H1 (cell line): Measurements from ENCODE around the gene ANO6. TPM values are rescaled to one million over a fixed set of nuclear protein-coding genes. Genes with fewer than 3 reads are reported as not detected.

Experiments used
- CTCF ChIA-PET: fragments of 300-600 bp; sonication (Branson Sonifier 250); formaldehyde crosslinking; loops from one replicate; lab custom pipeline; 2021; ENCODE audit not compliant: partially characterized antibody; lab: Charles Lee
- POLR2A ChIA-PET: fragments of 300-600 bp; sonication (Branson Sonifier 250); formaldehyde crosslinking; loops from one replicate; lab custom pipeline; 2021; ENCODE audit warnings: inconsistent platforms; ENCODE audit not compliant: partially characterized antibody; lab: Charles Lee
- DNase-seq, 2 experiments: peaks; one replicate each; pipeline versions ENCODE4 v3.0.0 to v3.0.0-alpha.2; 2010 to 2022; ENCODE audit warnings: low spot score in 2 of 2, low read depth in 1 of 2, mixed read lengths in 1 of 2
- FAIRE-seq: peaks from 2 replicates; lab custom pipeline; 2011; peaks lifted over from hg19 to GRCh38; lab: Jason Lieb, UNC
- H2AFZ ChIP-seq: 2 replicates; pipeline ENCODE4 v1.8.1; 2012; ENCODE audit warnings: low read length, inconsistent platforms
- H2AK5ac ChIP-seq: 2 replicates; pipeline ENCODE4 v1.6.1; 2013; ENCODE audit warnings: low read depth, low read length
- H2BK120ac ChIP-seq: replicated peaks from 2 replicates; pipeline ENCODE3; 2013; ENCODE audit warnings: low read depth, low read length, inconsistent platforms
- H2BK12ac ChIP-seq: 2 replicates; pipeline ENCODE4 v1.6.1; 2013; ENCODE audit warnings: low read depth, low read length
- H2BK15ac ChIP-seq: 2 replicates; pipeline ENCODE4 v1.6.1; 2013; ENCODE audit warnings: low read length
- H2BK20ac ChIP-seq: 2 replicates; pipeline ENCODE4 v1.6.1; 2013; ENCODE audit warnings: low read length
- H2BK5ac ChIP-seq: 2 replicates; pipeline ENCODE4 v1.6.1; 2013; ENCODE audit warnings: low read depth, low read length
- H3K14ac ChIP-seq: 2 replicates; pipeline ENCODE4 v1.6.1; 2013; ENCODE audit warnings: inconsistent platforms; ENCODE audit not compliant: insufficient read length
- H3K18ac ChIP-seq: 2 replicates; pipeline ENCODE4 v1.6.1; 2013; ENCODE audit warnings: low read length; ENCODE audit errors: extremely low read depth
- H3K23ac ChIP-seq: 2 replicates; pipeline ENCODE4 v1.6.1; 2013; ENCODE audit warnings: inconsistent platforms; ENCODE audit not compliant: insufficient read length
- H3K23me2 ChIP-seq: 2 replicates; pipeline ENCODE4 v1.6.1; 2013; ENCODE audit warnings: low read depth, low read length
- H3K27ac ChIP-seq: 2 replicates; pipeline ENCODE4 v1.6.1; 2011; ENCODE audit warnings: low read depth, low read length, inconsistent platforms
- H3K27me3 ChIP-seq, 4 experiments: replicated peaks in 1 of 4; 1 replicate in 1 of 4; 2 replicates in 3 of 4; pipeline versions ENCODE4 v1.6.1 to v1.8.1; 2011 to 2013; ENCODE audit warnings: low read length in 3 of 4, mild to moderate bottlenecking in 3 of 4, inconsistent platforms in 2 of 4, mixed read lengths in 2 of 4, moderate library complexity in 1 of 4; ENCODE audit not compliant: control insufficient read depth in 3 of 4, insufficient read depth in 3 of 4; ENCODE audit errors: extremely low read depth in 1 of 4
- H3K36me3 ChIP-seq, 4 experiments: 2 replicates each; pipeline versions ENCODE4 v1.6.1 to v1.8.1; 2011 to 2013; ENCODE audit warnings: mild to moderate bottlenecking in 4 of 4, low read length in 3 of 4, moderate library complexity in 2 of 4, control low read depth in 1 of 4, inconsistent platforms in 1 of 4; ENCODE audit not compliant: insufficient read depth in 4 of 4, control insufficient read depth in 2 of 4
- H3K4ac ChIP-seq: replicated peaks from 2 replicates; pipeline ENCODE3; 2013; ENCODE audit warnings: low read length, low read depth, mixed read lengths, inconsistent platforms; ENCODE audit not compliant: insufficient read length
- H3K4me1 ChIP-seq, 4 experiments: replicated peaks in 1 of 4; 1 replicate in 1 of 4; 2 replicates in 3 of 4; pipeline versions ENCODE4 v1.6.1 to v1.8.1; 2011 to 2013; ENCODE audit warnings: low read length in 3 of 4, inconsistent platforms in 2 of 4, mixed read lengths in 1 of 4; ENCODE audit not compliant: insufficient read depth in 4 of 4, control insufficient read depth in 3 of 4
- H3K4me2 ChIP-seq, 2 experiments: 2 replicates each; pipeline versions ENCODE4 v1.6.1 to v1.8.1; 2011 to 2013; ENCODE audit warnings: low read depth in 2 of 2, low read length in 2 of 2, control low read depth in 1 of 2, inconsistent platforms in 1 of 2, mild to moderate bottlenecking in 1 of 2; ENCODE audit not compliant: insufficient read depth in 1 of 2
- H3K4me3 ChIP-seq, 4 experiments: fragments of 200-600, 300-600 bp in 1 of 4; sonication (generic), shearing (Covaris generic), sonication (Bioruptor Twin) in 1 of 4; 2 replicates each; pipeline versions ENCODE4 v1.5.1 to v1.8.1; 2011 to 2016; ENCODE audit warnings: low read length in 4 of 4, low read depth in 3 of 4, control low read depth in 2 of 4, inconsistent platforms in 2 of 4, mild to moderate bottlenecking in 2 of 4, mixed read lengths in 1 of 4, moderate library complexity in 1 of 4; ENCODE audit not compliant: insufficient read depth in 2 of 4; ENCODE audit errors: extremely low read depth in 1 of 4
- H3K56ac ChIP-seq: replicated peaks from 2 replicates; pipeline ENCODE3; 2013; ENCODE audit warnings: low read depth, mild to moderate bottlenecking, mixed read lengths, low read length, inconsistent platforms; ENCODE audit not compliant: insufficient read length
- H3K79me1 ChIP-seq: 2 replicates; pipeline ENCODE4 v1.6.1; 2013; ENCODE audit warnings: low read depth, low read length, control low read depth
- H3K79me2 ChIP-seq, 2 experiments: 2 replicates each; pipeline versions ENCODE4 v1.6.1 to v1.8.1; 2012 to 2013; ENCODE audit warnings: low read length in 2 of 2, mild to moderate bottlenecking in 2 of 2, inconsistent platforms in 1 of 2; ENCODE audit not compliant: insufficient read depth in 2 of 2, control insufficient read depth in 1 of 2
- H3K9ac ChIP-seq, 4 experiments: replicated peaks in 1 of 4; 1 replicate in 1 of 4; 2 replicates in 3 of 4; pipeline versions ENCODE4 v1.6.1 to v1.8.1; 2011 to 2013; ENCODE audit warnings: low read depth in 3 of 4, low read length in 3 of 4, control low read depth in 2 of 4, mild to moderate bottlenecking in 2 of 4, moderate library complexity in 2 of 4, inconsistent platforms in 1 of 4; ENCODE audit errors: extremely low read depth in 1 of 4
- H3K9me3 ChIP-seq, 2 experiments: 2 replicates each; pipeline versions ENCODE4 v1.6.1 to v1.8.1; 2012 to 2013; ENCODE audit warnings: mild to moderate bottlenecking in 2 of 2, moderate library complexity in 2 of 2, control low read depth in 1 of 2, inconsistent platforms in 1 of 2, low read depth in 1 of 2, low read length in 1 of 2, mixed read lengths in 1 of 2; ENCODE audit not compliant: insufficient read depth in 2 of 2
- H4K20me1 ChIP-seq, 2 experiments: replicated peaks in 1 of 2; 2 replicates each; pipeline versions ENCODE3 to v1.8.1; 2011 to 2013; ENCODE audit warnings: inconsistent platforms in 2 of 2, low read length in 2 of 2, mild to moderate bottlenecking in 1 of 2; ENCODE audit not compliant: insufficient read depth in 2 of 2, control insufficient read depth in 1 of 2
- H4K5ac ChIP-seq: 2 replicates; pipeline ENCODE4 v1.6.1; 2013; ENCODE audit warnings: low read length, low read depth, mixed read lengths, inconsistent platforms; ENCODE audit not compliant: insufficient read length
- H4K8ac ChIP-seq: 2 replicates; pipeline ENCODE4 v1.8.0; 2013; ENCODE audit warnings: mild to moderate bottlenecking, moderate library complexity, low read length, inconsistent platforms; ENCODE audit not compliant: insufficient read depth; ENCODE audit errors: extremely low read depth
- H4K91ac ChIP-seq: replicated peaks from 2 replicates; pipeline ENCODE3; 2013; ENCODE audit warnings: low read length, mixed read lengths, inconsistent platforms; ENCODE audit not compliant: insufficient read length
- ATF3 ChIP-seq: IDR thresholded peaks from 2 replicates; pipeline ENCODE4 v1.6.1; 2011; ENCODE audit warnings: low read depth, mild to moderate bottlenecking, low read length; ENCODE audit not compliant: insufficient read depth
- RAD21 ChIP-seq, 2 experiments: IDR thresholded peaks in 1 of 2; conservative IDR thresholded peaks in 1 of 2; 2 replicates each; pipeline ENCODE4 v1.6.1; 2011; ENCODE audit warnings: low read depth in 2 of 2, low read length in 2 of 2, improper control_type of control experiment in 1 of 2, inconsistent platforms in 1 of 2, mild to moderate bottlenecking in 1 of 2, moderate library complexity in 1 of 2
- WGBS, 2 experiments: shearing (Covaris generic) in 1 of 2; methylation state at CpG; one replicate each; pipeline versions ENCODE4 v1.1.6 to v1.1.7; 2013 to 2015; ENCODE audit warnings: low lambda C conversion rate in 2 of 2, mixed read lengths in 2 of 2, inconsistent platforms in 1 of 2, low coverage in 1 of 2, missing lambda C conversion rate in 1 of 2; ENCODE audit not compliant: insufficient replicate concordance in 2 of 2, insufficient coverage in 1 of 2, insufficient read length in 1 of 2; ENCODE audit errors: extremely low coverage in 1 of 2, missing lambda C conversion rate in 1 of 2; 5-methylcytosine and 5-hydroxymethylcytosine counted together
- polyA plus RNA-seq, 7 experiments: library from polyadenylated mRNA; depleted of rRNA in 3 of 7; stranded (reverse) in 5 of 7; unstranded in 2 of 7; fragments of >200 nt in 5 of 7; fragments of 200-250 nt in 2 of 7; gene quantifications; 1 replicate in 5 of 7; 2 replicates in 1 of 7; 4 replicates in 1 of 7; pipeline versions ENCODE4 v1.2.1 to v1.2.3, GENCODE V29; 2011 to 2013; ENCODE audit warnings: missing spikeins in 2 of 7, mixed read lengths in 2 of 7
- total RNA-seq: library from RNA; stranded (reverse); fragmentation: NEBNext Ultra II Directional; extraction: Animal tissue kit (Norgen Biotek cat#: 25700); gene quantifications from 2 replicates; pipeline ENCODE4 v1.2.1, GENCODE V29; 2021

Gene ANO6
- total and polyA plus RNA-seq, 2 of the 8 experiments (the other 6 are each of a cell fraction or from before 2014, with no cell fraction given): 15.1 to 39.7 TPM

- no peak overlapping the region for H2AK5ac ChIP-seq
- H3K4me3 ChIP-seq: no peak overlapping the region
- no peaks in the 10 kb centered on the region for H3K79me1 ChIP-seq
- no peak overlapping the region for H3K56ac ChIP-seq
- no peak overlapping the region for H2BK120ac ChIP-seq
- H4K91ac ChIP-seq: no peak overlapping the region
- no peak overlapping the region for H2BK15ac ChIP-seq
- H3K79me2 ChIP-seq: no peaks in the 10 kb centered on the region
- no peak overlapping the region for H4K5ac ChIP-seq
- no peak overlapping the region for H3K4ac ChIP-seq
- H2BK12ac ChIP-seq: no peak overlapping the region
- H4K8ac ChIP-seq: no peak overlapping the region
- no peaks in the 10 kb centered on the region for H3K23me2 ChIP-seq
- no peak for FAIRE-seq
- DNase-seq: no peak
- ChIA-PET POLR2A (interaction anchor here (0.8 to 2.4 kb wide), 4 partner anchors 8 to 48 kb away, joined by 3 to 5 read pairs (median 3); partner anchors contain the start of gene ANO6), CTCF (interaction anchor here (0.7 to 2.7 kb wide), 19 partner anchors 9 to 235 kb away, joined by 3 to 12 read pairs (median 4); no protein-coding TSS in a partner anchor)
- H3K23ac ChIP-seq: no peak overlapping the region
- no peaks in the 10 kb centered on the region for H3K36me3 ChIP-seq
- no peak overlapping the region for H3K4me2 ChIP-seq
- H3K18ac ChIP-seq: no peak overlapping the region
- no peak overlapping the region for H3K27ac ChIP-seq
- WGBS, 2 experiments: 95% methylated on average over 6 of the region's 6 CpGs; no CpG with 5 or more reads in 1 of the 2 experiments
- H2AFZ ChIP-seq: no peak overlapping the region
- TF ChIP-seq ATF3 (no peak), RAD21 (IDR thresholded peaks at IDR 0.05 in 1 of 2, conservative IDR thresholded peaks at IDR 0.05 in 1 of 2; ENCODE audit: low read depth in 2 of 2, low read length in 2 of 2) (no peak)
- no peak overlapping the region for H2BK5ac ChIP-seq
- H3K9ac ChIP-seq: no peak overlapping the region
- no peaks in the 10 kb centered on the region for H3K27me3 ChIP-seq
- no peaks in the 10 kb centered on the region for H4K20me1 ChIP-seq
- H2BK20ac ChIP-seq: no peak overlapping the region
- H3K4me1 ChIP-seq: no peaks in the 10 kb centered on the region
- H3K9me3 ChIP-seq: peaks cover 0 to 4% of the 10 kb centered on the region in 2 experiments; a peak in 1 of 4 replicates
- no peak overlapping the region for H3K14ac ChIP-seq
These were observed 31.5 kb upstream of the ANO6 start for GRCh38 chr12:45184147-45184963.
